Measurements from ENCODE around the gene PLK3.
"Not testable (repeated sequence)": the region's sequence is repeated elsewhere in the genome, so short reads cannot be mapped to it uniquely, and the experiment has no call there.

Gene PLK3

DNA sequence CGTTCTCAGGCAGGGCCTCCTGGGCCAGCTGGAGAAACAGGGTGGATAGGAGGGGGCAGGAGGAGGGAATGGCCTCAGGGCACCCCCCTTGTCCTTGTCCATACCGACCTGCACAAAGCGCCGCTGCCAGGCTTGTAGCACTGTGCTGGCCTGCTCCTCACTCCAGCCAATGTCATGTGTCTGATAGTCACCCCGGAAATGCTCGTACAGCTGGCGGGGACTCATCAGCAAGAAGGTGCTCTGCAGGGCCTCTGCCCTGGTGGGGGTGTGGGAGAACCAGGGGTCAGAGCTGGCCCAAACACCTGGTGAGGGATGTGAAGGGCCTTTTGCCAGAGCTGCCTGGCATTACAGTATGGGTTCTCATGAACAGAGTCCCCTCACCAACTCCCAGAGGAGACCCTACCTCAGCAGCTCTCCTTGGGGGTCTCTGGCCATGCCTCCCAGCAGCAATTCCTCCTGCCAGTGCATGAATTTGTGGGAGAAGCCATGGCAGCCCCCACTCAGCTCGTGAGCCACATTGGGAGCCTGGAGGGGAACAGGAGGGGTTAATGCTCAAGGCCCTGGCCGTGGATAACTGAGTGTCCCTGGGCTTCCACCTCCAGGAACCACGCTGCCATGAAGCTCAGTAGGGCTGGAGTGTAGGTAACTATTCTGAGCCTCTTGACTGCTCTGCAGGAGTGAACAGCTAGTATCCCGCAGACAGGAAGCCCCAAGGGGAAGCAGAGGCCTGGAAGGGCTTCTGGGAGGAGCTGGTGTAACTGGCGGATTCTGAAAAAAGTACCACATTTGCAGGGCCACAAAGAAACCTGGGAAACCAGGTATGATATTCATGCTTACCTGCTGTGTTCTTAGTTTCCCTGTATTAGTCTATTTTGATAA lies 29.6 kb downstream of the PLK3 start:
- DNase-seq = peak; percentile 75 to 81

DNA sequence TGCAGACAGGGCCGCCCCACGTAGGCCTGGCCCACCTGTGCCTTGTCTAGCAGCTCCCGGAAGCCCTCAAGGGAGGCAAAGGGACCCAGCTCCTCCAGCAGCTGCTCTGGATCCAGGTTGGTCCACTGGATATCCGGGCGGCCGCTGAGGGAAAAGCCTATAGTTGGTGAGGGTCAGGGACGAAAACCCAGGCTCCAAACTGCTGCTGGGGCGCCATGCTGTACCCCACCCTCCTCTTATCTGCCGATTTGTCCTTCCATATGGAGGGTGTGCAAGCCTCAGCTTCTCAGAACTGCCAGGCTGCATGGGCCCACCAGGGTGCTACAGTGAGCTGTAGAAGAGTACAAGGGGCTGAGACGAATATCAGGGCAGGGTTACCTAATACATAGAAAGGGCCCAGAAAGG lies 30.7 kb downstream of the PLK3 start:
- peak; percentile 45 to 48 for DNase-seq

DNA sequence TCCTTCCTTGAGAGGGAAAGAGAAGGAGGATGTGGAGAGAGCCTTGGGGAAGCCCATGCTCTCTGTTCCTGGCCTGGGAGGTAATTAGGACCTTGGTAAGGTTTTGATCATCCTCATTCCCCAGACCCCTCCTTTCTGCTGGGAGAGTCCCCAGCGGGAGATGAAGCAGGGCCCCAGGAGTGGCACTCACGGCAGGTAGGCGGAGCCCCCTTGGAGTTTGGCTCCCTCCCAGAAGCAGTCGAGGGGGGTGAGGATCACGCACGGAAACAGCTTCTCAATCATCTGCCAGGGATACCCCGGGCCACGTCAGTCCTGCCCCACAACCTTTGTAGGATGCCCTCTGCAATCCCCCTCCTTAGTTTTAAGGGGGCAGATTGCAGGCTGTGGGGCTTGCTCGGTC lies 31.3 kb downstream of the PLK3 start:
- no peak for DNase-seq

DNA sequence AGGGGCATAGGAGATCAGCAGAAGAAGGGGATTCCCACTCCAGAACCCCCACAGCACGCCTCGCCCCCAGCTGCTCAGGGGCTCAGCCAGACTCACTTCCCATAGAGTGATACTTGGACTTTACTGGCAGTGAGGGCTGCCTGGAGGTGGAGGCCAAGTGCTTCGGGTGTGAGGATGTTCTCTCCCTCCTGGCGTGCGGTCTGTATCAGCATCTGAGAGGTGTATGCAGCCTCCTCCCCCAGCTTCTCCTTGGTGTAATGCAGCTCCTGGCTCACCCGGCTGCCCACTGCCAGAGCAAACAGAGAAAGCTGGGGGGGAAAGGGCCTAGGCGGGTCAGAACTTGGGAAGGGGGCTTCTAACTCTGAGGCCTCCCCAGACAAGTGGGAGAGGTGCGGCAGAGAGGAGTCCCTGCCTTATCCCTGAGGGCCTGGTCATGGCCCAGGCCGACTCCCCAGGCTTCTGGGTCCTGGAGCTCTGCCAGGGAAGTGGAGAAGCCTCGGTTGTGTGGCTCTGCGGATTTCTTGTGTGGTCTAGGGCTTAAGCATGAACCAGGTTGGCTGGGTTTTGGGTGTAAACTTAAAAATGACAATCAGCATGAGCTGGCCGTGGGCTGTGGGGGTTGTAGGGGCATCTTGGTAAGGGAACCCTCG lies 32.0 kb downstream of the PLK3 start:
- DNase-seq = no peak

DNA sequence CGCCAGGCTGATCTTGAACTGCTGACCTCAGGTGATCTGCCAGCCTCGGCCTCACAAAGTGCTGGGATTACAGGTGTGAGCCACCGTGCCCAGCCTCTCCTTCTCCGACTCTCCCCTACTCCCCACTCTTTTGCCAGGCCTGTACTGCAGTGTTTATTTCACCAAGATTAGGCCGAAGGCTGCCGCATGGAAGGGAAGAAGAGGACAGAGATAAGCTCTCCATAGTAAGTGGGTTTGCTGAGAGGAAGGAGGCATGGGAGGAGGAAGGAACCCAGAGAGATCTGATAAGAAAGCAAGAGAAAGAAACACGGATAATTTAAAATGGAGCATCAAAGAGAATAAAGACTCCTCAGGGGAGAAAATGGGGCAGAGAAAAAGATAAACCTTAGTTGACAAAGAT lies 34.2 kb downstream of the PLK3 start:
- DNase-seq = no peak

DNA sequence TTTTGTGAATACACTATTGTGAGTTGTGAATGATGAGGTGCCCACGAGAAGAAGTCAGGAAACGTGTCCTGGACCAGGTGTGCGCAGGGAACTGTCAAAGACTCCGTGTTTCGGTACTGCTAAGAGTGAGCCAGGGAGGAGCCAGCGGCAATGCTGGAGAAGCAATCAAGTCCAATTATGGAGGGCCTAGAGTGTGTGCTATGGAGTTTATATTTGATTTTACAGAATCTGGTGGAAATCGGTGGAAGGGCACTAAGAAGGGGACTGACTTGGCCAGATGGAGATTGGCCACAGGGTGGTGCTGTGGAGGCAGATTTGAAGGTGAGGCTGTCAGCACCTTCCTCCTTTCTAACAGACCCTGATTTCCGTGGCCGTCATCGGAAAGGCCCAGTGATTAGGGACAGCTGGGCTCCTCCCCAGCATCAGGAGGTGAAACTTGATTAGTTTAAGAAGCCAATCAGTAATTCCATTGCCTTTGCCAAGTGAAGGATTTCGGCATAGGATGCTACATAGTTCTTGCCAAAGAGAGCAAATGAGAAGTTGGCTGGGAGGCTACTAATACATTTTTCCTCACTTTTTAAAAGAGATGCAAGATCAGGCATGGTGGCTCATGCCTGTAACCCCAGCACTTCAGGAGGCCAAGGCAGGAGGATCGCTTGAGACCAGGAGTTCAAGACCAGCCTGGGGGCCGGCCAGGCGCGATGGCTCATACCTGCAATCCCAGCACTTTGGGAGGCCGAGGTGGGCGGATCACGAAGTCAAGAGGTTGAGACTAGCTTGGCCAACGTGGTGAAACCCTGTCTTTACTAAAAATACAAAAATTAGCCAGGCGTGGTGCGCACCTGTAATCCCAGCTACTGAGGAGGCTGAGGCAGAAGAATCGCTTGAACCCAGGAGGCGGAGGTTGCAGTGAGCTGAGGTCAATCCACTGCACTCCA lies 35.8 kb downstream of the PLK3 start:
- peak; percentile 72 to 89 for DNase-seq

DNA sequence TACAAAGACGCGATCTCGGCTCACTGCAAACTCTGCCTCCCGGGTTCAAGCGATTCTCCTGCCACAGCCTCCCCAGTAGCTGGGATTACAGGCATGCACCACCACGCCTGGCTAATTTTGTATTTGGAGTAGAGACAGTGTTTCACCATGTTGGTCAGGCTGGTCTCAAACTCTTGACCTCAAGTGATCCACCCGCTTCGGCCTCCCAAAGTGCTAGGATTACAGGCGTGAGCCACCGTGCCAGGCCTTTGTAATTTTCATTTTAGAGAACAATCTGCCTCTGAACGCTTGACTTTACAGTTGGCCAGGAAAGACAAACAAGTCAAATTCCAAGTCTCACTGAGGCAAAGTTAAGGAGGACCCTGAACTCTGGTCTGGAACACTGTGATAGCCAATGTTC lies 38.1 kb downstream of the PLK3 start:
- DNase-seq = not testable (repeated sequence)

DNA sequence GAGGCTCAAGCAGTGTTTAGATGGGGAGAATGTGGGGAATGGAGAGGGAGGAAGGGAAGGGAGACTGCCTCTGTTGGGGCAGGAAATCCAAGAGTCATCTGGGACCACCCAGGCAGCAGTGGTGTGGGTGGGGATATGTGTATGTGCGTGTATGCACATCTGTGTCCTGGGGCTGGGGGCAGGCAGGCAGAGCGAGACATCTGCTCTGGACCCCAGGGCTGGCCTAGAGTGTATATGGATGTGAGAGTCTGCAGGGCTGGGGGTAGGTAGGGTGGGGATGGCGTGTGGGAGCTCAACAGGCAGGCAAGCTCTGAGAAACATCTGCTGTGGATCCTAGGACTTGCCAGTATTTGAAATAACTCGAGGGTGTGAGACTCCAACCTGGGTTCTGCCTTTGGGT lies 39.4 kb downstream of the PLK3 start:
- DNase-seq = no peak

DNA sequence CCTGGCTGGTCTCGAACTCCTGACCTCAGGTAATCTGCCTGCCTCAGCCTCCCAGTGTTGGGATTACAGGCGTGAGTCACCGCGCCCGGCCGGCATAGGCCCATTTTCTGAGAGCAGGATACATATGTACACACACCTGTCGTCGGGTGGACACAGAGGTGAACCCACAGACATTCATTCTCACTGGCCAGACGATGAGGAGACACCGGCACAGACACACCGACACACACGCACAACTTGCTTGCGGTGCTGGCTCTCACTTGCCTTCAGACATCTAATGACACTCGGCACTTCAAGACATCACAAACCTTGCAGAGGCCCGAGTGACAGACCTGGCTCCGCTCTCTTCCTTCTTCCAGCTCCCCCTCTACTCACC lies 42.3 kb downstream of the PLK3 start:
- DNase-seq = no peak

DNA sequence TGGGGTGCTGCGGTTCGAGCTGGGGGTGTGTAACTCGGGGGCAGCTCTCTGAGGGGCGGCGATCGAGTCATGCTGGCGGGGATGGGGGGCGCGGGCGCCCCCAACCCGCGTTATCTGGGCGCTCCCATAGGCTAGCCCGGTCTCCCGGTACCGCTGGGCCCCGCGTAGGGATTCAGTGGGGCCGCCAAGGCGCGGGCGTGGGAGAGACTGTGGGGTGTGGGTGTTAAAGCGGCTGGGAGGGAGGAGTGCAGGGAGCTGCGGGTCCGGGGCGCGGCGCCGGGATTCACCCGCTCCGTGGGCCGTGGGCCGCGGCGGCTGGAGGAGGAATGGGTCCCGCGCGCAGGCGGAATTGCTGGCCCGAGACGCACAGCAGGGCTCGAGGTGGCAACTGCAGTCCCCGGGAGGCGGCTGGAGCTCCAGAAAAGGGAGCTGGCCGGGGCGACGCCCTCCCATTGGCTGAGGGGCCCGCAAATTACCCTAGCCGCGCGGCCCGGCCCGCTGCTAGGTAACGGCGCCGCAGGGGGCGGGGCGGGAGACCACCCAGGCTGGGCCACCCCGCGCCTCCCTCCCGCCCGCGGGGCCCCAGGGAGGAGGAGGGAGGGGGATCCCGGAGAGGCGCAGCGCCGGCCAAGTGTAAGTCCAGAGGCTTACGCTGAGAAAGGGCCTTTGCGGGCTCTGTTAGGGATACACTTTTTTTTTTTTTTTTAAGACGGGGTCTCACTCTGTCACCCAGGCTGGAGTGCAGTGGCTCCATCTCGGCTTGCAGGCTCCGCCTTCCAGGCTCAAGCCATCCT lies 42.9 kb downstream of the PLK3 start, which contains the start of gene PTCH2:
Gene PTCH2, minus strand, starts transcription at position 392 of the 794 bp plus-strand sequence. Its CDS starts 321 bp downstream, at position 71.
- peak; percentile 60 to 62 for DNase-seq

DNA sequence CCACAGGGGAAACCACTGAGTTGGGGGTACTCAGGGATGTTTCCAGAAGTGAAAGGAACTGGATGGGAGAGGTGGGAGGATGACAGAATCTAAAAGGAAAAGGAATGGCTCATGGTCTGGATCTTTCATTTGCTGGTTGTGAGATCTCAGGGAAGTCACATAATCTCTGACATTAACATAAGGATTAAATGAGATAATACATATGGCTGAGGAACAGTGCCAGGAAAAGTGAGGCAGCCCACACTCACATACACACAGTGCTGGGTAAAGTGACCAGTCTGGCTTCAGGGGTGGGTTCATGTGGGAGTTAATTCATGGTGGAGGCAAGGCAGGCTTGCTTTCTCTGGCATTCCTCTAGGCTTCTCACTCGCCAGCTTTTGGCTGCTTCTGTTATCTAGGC lies 46.8 kb downstream of the PLK3 start:
- no peak for DNase-seq

DNA sequence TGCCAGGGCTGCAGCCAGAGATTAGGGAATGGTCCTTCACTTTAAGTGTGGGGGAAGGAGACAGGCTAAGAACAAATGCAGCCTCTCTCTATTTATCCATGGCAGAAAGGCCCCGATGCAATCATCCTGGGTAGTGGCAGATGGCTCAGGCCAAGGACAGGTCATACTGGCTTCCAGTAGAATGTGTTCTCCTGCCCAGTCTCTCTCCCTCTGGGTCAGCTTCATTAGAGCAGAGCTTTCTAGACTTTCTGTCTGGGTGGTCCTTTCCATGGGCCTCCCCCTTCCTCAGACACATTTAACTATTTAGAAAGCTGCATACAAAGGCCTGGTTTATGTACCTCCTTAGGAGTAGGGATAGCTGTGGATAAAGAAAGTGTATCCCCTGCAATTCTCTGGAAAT lies 47.7 kb downstream of the PLK3 start:
- DNase-seq = no peak

DNA sequence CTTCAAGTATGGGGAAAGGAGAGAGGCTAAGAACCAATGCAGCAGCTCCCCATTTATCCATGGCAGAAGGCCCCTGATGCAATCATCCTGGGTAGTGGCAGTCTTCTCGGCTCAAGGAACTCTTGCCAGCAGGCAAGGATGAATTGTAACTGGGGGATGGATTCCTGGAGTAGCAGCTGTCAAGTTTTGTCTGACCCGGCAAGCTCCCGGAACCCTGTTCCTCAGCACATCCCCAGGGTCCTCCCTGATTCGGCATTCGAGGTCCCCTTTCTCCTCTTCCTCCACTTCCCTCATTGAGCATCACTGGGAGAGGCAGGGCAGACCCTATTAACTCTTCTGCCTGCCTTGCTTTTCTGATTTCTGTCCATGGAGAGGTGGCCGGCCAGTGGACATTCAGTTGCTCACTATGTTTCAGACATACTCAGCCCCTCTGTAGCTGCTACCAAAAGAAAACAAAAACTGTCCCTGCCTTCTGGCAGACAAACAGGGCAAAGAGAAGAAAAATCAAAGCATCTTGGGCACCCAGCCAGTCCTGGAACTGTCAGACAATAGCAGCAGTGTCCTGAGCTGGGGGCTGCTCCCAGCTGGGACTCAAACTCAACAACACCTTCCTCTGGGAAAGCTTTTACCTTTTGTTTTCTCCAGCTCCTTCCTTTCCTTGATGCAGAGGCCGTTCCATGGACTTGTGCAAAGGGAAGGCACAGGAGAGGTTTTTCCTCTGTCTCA lies 48.4 kb downstream of the PLK3 start:
- no peak for DNase-seq

DNA sequence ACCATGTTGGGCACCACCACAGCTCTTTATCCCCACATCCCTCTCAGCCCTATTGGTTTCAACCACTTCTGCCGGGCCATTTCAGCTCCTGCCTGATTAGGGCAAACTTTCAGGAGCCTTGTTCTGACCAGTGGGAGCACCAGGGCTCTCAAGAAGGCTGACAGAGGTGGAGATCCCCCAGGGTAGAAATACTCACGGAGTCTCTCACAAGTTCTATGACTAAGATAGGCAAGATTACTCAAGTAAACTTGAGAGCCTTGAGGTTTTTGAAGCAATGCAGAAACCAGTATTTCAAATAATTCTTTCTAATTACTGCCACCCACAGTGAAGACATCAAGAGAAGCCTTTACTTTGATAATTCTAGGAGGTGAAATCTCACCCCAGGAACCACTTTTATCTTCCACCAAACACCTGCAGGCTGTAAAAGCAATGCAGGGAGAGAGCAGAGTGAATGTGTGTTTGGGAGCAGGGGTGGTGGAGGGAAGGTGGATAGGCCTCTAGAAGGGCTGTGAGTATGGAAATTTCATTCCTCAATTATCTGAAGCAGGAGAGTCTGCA lies 49.5 kb downstream of the PLK3 start:
- DNase-seq = no peak

DNA sequence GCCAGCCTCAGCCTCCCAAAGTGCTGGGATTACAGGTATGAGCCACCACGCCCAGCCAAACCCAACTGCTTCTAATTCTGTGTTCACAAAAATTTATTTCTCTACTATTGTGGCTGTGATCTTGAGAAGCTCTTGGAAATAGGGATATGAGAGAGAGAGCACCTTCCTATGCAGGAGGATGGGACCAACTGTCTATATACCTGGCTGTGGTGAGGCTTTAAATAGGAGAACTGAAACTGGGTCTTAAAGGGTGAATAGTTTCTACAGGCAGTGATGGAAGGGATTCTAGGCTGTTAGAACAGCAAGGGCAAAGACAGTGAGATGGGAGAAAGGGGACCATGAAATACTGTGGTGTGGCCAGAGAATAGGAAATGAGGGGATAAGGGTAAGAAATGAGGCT lies 51.1 kb downstream of the PLK3 start:
- no peak for DNase-seq

DNA sequence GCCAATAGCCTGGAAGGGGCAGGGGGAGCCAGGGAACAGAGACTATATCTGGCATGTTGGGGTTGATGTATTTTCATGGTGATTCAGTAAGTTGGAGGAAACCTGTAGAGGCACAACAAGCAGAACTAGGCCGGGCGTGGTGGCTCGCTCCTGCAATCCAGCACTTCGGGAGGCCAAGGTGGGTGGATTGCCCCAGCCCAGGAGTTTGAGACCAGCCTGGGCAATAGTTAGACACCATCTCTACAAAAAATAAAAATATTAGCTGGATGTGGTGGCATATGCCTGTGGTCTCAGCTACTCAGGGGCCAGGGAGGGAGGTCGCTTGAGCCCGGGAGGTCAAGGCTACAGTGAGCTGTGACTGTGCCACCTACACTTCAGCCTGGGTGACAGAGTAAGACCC lies 53.0 kb downstream of the PLK3 start:
- DNase-seq = no peak

DNA sequence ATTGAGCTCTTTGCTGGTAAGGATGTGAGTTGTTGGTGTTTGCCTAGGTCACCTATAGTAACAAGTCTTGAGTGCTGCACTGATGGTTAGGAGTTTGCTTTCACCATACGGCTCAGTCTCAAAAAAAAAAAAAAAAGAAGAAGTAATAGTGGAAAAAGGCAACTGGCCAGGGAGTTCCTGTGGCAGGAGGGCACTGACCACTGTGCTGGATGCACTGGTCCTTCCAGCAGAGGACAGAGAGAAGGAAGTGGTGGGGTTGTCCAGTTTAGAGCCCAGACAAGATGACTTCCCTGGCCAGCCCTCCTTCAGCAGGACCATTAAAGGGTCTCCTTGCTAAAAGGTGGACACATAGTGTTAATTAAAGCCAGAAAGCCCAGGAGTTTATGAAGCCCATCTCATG lies 54.8 kb downstream of the PLK3 start:
- DNase-seq = no peak

All from Kasumi-1 (cell line).